ENCODE measurements around the gene ENPP1.

- TF ChIP-seq EZH2 (IDR thresholded peaks at IDR 0.05; ENCODE audit: insufficient read depth, poor library complexity, severe bottlenecking) = no peak
- no peak for TF ChIP-seq EZH2phosphoT487 (IDR thresholded peaks at IDR 0.05; ENCODE audit: insufficient read depth, low read depth)
Measured at GRCh38 chr6:131821010-131821807, 13.4 kb downstream of the ENPP1 start.
